Measurements from ENCODE around the gene SLCO3A1.

SLCO3A1 gene

DNA sequence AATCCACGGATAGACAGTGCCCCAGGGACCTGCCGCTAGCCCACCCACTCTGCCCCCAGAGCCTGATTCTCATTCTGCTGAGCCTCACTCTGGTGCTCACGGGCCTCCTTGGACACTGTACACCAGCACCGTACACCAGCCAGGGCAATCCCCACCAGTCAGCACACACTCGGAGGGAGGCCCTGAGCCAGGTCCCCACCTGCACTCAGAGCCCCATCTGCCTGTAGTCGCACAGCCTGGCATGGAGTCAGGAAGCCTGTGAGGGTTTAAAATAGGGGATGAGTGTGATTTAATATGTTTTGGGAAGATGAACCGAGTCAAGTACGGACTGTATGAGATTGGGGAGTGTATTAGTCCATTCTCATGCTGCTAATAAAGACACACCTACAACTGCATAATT, 223.0 kb downstream of the SLCO3A1 start:
- no peak for DNase-seq

DNA sequence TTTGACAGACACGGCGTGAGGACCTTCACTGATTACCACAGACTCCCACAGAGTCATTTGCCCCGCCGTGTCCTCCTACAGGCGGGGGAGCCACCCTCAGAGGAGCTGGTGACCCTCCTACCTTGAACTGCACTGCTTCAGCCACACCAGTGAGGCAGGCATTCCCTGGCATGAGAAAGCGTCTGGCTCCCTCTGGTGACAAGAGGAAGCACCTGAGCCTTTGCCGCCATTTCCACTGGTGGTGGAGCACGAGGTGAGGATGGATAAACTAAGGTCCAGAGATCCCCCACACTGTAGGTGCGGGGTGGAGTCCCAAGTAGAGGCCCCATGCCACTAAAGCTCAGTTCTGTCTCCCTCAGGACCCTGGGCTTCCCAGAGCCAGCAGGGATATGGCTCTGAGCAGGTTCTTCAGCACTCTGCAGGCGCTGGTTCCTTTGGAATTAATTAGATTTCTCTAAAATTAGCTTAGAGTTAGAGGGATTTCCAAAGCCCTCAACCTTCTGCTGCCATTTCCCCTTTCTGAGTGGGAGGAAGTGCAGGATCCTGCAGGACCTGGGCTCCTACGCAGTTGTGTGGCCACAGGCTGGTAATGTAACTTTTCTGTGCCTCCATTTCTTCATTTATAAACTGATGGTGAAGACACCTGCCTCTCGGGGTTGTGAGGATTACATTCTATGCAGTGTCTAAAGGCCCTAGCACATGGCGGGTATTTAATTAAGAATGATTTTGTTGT, 224.0 kb downstream of the SLCO3A1 start:
- DNase-seq, result peak; percentile 9

DNA sequence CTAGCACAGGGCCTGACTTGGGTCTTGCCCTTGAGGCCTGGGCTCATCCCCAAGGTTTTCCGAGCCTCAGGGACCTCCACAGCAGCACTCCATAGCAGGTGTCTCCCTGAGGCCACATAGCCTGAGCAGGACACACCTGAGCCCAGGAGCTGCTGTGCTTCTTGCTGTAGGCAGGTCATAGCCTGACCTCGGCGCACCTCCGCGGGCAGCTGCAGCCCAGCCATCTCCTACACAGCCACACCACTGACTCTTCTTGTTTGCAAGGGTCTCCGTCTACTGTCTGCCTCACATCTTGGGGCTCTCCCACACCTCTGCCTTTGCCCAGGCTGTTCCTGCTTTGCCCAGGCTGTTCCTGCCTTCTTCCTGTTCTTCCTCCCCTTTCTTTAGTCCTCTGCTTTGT, 224.8 kb downstream of the SLCO3A1 start:
- no peak for DNase-seq

DNA sequence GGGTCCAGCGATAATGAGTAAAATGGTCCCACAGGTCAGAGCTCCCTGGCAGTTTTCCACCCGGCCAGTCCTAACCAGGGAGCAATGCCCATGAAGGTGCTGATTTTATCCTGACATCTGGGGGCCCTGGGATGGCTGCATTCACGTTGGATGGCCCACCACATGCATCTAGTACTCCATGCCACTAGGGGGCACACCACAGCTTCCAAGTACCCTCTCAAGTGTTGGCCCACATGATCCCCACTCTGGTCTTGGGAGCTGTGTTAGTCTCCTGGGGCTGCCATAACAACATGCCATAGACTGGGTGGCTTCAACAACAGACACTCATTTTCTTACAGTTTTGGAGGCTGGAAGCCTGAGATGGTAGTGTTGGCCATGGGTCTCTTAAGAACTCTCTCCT, 225.5 kb downstream of the SLCO3A1 start:
- DNase-seq, result no peak

DNA sequence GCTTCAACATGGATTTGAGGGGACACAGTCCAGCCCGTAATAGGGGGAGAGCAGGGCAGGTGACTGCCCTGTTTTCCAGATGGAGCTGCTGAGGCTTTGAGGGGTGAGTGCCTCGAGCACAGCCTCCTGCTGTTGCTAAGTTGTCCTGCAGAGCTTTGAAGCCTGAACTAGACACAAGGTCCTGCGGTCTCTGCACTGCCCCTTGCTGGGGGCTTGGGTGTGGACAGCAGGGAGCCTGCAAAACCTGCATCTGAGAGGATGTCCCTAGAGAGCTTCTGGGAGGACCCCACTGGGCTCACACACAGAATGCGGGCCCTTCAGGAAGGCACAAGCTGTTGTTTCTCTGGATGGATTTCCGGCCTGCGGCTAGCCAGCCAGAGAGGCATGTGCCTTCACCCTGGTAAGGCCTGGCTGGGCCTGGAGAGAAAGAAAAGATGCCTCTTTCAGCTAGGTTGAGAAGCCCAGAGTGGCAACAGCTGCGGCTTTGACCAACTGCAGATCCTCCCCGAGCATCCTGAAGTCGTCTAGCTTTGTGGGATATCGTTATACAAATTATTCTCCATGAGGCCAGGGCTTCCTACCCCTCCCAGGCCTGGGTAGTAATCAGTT, 226.2 kb downstream of the SLCO3A1 start:
- no peak for DNase-seq

DNA sequence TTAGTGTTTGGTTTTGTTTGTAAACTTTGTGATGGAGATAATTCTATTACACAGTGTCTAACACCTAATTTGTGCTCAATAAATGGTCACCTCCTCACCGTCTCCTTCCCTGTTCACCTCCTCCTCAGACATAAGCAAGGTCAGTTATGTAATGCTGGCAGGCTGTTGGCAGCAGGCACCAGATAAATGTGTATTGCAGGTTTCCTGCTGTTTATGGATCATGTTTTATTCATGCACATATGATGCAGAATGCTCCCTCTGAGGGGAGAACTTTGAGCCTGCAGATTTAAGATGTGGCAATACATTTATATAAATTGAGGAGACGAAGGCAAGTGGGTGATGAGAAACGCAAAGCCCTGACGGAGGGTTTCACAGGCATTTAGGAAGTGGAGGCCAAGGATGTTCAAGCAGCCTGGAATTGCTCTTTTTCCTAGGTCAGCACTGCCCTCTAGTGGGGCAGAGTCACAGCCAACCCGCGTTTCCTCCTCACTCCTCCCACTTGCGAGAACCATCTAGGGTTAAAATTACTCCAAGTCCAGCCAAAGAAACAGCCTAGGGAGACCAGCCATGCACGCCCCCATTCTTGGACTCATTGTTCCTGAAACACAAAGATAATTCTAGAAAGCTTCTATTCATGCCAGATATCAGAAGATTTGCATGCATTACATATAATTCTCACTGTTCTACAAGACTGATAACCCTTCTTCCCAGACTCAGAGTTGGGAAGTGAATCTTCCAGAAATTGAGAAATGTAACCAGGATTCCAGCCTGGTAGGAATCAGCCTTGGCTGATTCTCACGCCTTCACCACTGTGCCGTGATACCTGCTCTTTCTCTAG, 228.7 kb downstream of the SLCO3A1 start:
- DNase-seq, result no peak

DNA sequence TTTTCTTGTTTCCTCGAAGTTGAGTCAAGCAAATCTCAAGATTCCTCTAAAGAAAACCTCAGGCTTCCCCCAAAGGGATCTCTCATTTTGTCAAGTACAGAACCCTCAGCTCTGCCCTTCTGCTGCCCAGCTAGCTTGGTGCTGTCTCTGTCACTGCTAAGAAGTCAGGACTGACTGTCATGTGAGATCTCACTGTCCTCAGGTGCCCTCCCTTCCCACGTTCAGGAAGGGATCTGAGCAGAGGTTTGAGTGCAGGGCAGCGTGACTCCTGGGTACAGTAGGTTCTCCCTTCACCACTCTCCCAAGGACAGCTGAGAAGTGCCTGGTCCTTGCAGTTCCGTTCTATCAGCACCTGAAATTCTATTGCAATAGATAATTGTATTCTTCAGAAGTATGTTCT, 229.7 kb downstream of the SLCO3A1 start:
- DNase-seq, result no peak

DNA sequence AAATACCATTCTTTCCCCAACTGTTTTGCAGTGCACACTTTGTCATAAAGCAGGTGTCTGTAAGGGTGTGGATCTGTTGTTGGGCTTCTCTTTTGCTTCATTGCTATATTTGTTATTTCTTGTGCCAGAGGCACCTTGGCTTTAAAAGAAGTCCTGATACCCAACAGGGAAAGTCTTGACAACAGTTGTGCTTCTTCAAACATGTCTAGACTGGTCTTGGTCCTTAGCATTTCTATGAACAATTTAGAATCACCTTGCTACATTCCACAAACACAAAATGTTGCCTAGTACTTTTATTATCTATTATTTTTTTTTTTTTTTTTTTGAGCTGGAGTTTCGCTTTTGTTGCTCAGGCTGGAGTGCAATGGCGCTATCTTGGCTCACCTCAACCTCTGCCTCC, 233.7 kb downstream of the SLCO3A1 start:
- DNase-seq, result no peak

DNA sequence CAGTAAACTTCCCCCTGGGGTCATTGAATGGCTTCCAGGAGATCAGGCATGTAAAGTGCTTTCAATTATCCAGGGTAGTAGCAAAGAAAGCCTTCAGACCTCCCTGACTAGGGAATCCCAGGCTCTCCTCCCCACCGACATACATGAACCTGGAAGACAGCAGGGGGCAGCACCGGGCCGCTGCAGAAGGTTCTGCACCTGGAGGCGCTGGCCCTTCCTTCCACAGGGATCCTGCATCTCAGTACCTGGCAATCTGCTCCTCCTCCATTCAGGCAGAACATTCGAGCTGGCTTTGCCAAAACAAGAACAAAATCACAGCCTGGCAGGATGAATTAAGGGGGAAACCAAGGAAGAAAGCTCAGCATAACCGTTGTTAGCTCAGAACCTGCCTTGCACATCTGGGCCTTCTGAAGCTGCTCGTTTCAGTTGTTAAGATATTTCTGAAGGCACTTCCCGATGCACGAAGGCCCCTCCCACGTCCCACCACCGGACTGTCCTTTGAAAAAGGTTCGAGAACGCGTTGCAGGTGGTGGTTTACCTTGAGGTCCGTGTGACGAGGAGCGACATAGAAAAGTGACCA, 237.7 kb downstream of the SLCO3A1 start:
- DNase-seq, result no peak

DNA sequence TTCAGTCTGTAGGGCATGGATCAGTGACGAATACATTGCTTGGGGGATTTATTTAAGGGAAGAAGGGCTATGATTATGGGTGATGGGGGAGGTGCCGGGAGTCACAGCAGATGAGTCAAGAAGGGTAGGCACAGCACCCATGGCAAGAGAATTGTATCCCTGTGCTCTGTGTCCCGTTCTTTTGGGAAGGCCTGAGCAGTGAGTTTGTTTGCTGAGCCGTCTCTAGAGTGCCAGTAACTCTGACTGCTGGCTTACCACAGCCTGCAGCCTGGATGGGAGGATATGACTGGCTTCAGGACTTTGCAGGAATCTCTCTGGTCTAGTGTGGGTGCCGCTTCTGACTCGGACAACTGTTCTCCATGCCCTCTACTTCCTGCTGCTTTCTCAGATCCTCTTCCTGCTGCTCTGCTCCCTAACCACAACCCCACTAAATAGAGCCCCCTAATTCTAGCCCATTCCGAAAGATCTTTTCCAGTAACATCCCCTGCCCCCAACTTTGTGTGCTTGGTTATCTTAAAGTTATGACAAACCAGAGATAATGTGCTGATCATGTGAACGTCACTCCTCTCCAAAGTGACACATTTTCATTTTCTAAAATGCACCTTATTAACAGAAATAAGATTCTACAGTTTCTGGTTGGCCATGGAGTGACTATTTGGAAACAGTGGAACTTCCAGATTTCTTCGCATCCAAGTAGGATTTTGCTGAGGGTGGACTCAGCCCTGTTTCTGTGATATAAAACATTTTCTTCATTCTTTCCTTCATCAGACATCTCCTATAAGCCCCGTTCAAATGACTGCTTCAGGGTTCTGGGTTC, 239.0 kb downstream of the SLCO3A1 start:
- no peak for DNase-seq

DNA sequence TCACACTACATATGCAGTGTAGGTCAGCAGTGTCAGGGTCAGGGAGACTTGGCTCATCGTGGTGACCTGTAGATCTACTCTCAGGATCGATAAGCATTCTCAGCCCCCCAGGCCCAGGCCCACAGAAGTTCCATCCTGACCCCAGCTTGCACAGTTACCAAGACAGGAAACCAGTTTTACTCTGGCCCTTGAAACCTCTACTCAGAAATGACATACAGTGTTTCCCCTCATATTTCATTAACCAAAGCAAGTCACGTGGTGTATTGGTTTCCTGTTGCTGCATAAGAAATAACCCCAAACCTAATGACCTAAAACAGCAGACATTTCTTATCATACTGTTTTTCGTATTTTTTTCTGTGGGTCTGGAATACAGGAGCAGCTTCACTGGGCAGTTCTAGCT, 242.2 kb downstream of the SLCO3A1 start:
- DNase-seq, result no peak

DNA sequence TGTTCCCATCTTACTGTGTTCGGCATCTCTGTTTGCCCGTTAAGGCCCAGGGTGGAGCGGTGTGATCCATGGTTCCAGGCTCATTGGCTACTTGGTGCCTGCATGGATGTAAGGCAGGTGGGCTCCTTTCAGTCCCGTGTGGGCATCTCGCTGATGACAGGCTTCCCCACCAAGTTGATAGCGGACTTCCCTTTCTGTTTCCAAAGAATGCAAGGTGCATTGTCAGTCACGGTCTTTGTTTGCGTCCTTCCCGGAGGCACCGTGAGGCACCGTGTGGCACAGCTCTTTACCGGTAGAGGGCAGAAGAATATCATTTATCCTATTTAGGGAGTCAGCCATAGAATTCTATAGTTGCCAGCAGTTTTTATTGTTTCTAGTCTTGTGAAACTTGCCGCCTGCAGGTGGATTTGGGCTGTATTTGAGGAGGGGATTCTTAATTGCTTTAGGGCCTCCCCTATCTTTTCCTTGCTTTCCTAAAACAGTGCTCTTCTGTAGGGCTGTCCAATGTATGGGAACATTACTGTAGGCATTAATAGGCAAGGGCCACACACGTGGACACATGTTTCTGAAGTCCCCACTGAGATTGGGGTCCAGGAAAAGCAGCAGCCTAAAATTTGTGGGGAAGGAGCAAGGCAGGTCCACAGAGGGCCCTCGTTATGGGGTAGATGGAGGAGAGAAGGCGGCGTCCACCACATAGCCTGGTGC, 244.1 kb downstream of the SLCO3A1 start:
- DNase-seq, result no peak

DNA sequence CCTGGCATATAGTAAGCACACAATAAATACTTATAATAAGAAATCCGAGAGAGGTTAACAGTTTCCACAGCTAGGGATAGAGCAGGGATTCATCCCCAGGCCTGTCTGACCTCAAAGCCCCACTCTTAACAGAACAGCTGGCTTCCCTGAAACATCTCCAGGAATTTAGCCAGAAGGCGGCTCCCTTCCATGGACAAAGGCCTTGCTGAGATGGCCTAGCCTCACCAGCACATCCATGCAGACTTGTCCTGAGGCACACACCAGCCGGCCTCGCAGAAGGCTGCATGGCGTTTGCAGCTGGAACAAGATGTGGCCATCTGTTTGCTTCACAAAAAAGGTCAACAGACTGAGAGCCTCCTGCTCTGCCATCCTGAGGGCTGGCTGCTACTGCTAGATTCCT, 245.4 kb downstream of the SLCO3A1 start:
- no peak for DNase-seq

DNA sequence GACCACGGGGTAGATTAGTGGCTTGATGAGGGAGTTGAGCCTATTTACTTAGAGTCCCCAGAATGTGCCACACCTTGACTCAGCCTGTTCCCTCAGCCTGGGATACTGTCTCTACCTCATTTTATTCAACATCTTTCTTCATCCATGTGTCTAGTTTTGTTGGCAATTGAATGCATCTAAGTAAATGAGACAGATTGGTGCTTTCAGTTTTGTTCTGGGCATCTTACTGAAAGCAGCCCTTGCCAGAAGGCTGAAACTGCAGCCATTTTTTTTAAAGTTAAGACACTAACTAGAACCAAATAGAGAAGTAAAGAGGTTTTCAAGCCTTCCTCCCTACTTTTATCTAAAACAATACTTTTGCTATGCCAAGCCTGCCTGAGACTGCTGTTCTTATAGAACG, 246.8 kb downstream of the SLCO3A1 start:
- no peak for DNase-seq

DNA sequence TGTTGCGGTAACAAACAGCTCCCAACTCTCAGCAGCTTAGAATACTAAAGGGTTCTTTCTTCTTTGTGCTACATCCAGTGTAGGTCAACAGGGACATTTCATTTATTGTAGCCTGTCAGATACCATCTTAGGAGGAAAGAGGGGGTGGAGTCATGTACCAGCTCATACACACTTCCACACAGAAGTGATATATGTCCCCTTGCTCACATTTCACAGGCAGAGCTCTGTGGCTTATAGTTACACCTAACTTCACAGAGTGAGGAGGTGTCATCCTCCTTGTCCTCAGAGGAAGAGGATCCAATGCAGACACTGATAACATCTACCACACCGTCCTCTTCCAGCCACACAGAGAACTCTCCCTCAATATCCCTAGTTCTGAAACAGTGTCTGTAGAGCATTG, 247.2 kb downstream of the SLCO3A1 start:
- no peak for DNase-seq

DNA sequence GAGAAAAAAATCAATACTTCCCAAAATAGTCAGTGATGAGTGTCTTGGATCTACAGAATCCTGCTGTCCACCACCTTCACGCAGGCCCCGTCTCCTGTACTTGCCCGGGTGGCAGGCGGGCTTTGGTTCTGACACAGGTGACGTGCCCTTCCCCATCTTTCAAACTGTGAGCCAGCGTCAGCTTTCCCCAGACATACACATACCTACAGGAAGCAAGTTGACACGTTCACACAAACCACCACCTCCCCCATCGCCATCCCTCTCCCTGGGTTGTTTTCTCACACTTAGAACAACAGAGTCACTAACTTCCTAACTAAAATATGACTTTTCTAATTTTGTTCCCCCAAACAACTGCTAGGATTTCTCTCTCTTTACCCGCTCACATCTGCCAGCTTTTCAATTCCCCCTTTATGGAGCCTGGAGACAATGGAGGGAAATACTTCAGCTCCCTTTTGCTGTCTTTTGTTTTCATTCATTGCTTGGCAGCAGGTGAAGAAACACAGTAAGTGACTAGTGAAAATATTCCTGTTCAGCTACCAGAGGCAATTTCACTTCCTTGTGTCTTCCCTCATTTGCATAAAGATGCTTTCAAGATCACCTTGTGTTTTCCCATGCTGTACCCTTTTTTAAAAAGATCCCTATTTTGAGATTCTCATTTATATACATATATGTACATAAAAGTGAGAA, 248.3 kb downstream of the SLCO3A1 start:
- DNase-seq, result no peak

DNA sequence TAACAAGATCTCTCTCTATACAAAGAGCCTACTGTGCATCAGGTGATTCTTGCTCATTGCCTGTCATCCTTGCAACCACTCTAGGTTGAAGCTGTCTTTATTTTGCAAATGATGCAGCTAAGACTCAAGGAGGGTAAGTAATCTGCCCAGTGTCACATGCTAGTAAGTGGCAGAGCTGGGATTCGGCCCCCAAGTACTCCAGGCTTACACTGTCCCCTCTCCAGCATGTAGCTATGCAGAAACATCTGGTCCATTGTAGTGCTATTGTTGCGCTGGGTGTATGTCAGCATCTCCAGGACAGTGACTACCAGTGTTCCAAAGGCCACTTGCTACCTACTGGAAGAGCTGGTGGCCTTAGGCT, 248.9 kb downstream of the SLCO3A1 start:
- DNase-seq, result no peak

DNA sequence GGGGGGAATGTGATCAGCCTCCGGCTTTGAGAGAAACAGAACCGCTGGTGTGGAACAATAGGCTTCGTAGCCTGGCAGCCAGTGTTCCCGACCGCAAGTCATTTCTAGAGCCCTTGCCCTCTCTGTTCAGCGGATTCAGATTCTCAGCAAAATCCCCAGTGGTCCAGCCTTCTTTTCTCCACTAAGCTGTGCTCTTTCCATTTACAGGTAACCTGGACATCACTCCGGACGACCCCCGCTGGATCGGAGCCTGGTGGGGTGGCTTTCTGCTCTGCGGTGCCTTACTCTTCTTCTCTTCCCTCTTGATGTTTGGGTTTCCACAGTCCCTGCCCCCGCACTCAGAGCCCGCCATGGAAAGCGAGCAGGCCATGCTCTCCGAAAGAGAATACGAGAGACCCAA, 250.6 kb downstream of the SLCO3A1 start:
- DNase-seq, result no peak

DNA sequence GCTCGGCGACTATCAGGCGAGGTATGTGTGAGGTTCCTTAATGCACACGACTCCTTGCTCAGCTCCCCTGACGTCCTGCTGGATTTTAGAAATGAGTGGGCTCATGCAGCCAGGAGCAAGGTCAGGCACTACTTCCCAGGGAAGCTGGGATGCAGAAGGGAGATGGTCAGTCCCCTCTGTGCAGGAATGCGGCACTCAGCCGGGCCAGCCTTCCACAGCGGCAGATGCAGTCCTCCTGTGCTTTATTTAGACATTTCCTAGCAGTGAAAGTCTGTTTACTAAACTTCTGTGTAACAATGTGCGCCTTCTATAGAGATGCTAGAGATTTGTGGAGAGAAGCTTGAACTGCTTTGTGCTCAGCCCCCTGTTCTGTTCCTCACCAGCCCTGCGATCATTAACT, 252.1 kb downstream of the SLCO3A1 start:
- no peak for DNase-seq

DNA sequence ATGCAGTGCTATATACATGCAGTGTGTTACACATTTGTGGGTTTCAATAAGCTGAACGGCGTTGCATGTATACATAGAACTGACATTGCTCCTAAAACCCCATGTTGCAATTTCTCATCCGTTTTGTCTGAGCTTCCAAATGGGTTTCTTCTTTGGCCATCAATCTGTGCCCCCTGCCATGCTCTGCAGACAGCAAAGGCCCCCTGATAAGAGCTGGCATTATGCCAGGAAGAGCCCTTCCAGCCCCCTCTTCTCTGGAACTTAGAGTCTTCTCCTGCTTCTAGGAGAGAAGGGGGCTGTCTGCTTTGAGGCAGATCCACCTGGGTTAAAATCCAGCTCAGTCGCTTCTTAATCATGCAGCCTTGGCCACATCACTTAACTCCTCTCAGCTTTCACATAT, 254.0 kb downstream of the SLCO3A1 start:
- no peak for DNase-seq

DNA sequence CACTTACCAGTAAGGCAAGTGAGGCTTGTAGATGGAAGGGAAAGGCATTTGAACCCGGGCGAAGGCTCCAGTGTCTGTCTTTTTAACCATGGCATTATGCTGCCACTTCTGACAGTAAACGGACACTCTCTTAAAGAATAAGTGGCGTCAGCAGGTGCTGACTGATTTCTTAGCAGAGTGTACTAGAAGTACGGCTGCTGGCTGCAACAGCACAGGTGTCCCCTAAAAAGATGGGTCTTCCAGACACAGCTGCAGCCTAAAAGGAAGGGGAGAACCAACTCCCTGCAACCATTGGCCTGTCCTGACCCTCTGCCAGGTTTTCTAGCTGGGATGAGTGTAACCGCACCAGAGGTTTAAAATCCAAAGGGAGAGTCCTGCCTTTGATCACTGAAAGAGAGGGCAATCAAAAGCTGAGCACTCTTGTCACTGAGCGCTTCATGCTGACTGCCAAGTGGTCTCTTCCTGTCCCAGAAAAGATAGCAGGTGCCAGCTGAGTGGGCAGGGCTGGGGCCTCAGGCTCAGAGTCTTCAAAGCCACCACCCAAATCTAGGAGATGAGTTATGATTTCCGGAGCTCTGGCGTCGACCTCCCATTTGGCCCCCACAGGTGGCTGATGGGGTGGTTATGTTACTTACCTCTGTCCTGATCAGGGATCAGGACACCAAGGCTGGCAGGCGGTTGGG, 255.8 kb downstream of the SLCO3A1 start:
- no peak for DNase-seq

Data from GF-D8 (cell line).